HG02870 (cell line): ENCODE measurements around the gene AP5Z1.

Experiments
- ATAC-seq: cut with Tn5 transposase; IDR thresholded peaks from one replicate; pipeline ENCODE4 v1.9.1; 2021; ENCODE audit warnings: mild to moderate bottlenecking, moderate library complexity; ENCODE audit not compliant: unreplicated experiment

The AP5Z1 gene

GRCh38 chr7:4765776-4766490 is 9.5 kb upstream of the AP5Z1 start:
- ATAC-seq: no peak

GRCh38 chr7:4766666-4767519 is 8.5 kb upstream of the AP5Z1 start:
- no peak for ATAC-seq

DNA sequence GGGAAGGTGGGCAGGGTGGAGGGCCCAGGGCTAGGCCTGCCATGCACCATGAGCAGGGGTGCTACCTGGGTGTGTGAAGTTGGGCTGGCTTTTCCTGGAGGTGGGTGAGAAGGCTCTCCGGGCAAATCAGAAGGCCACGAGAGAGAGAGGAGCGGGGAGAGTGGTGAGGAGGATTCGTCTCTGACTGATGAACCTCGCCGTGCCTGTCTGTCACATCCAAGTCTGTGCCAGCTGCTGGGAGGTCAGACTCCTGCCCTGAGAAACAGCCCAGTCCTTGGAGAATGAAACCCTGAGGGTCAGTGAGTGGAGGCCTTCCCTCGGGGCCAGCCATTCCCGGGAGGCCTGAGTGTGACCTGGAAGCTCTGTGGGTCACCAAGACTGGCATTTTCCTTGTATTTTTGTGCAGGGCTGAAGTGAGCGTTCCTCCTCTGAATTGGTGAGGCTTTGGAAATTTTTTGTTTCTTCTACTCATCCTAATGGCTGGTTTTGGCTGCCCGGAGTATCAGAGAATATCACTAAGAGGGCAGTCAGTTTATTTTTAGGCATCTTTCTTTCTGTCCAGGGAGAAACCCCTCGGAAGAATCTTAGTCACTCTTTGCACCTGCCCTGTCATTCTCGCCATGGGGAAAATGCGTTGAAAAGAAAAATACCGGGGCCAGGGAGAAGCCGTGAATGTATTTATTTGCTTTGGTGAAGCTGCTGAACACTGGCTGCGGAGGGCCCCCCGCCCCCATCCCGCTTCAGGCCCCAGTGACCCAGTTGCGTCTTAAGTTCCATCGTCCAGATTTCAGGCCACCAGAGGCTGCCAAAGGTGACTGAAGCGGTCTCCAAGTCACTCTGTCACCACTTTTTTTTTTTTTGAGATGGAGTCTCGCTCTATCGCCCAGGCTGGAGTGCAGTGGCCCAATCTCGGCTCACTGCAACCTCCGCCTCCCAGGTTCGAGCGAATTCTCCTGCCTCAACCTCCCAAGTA is 6.5 kb upstream of the AP5Z1 start:
- no peak for ATAC-seq

DNA sequence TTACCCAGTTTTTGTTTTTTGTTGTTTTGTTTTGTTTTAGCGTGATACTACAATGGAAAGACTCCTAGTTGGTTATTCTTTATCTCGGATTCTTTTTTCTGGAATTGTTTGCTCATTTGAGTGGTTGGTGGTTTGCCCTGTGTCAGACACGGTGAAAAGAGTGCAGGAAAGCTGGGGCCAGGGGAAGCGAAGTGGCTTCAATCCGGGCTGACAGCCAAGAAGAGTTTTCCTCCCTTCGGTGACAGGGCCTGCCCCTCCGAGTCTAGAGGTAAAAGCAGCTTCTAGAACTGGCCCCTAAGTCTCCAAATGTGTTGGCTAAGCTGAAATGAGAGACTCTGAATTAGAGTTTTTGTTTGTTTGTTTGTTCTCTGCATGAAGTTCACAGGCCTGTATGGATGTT is 5.7 kb upstream of the AP5Z1 start:
- ATAC-seq: no peak

DNA sequence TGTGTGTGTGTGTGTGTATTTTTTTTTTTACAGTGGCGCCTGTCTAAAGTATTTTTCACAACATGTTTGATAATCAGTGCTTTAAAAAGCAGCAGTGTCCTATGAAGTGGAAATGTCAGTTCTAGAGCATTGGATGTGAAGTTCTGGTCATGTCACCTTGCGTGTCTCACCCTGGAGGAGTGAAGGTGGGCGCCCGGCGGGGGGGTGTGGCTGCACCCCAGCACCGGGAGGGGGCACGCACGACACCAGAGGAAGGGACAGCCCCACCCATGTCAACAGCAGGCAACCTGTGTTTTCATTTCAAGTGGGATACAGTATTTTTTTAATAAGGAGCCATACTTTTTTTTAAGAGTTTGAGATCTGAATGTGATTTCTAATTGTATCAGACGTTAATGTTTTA is 4.5 kb upstream of the AP5Z1 start:
- ATAC-seq: no peak

DNA sequence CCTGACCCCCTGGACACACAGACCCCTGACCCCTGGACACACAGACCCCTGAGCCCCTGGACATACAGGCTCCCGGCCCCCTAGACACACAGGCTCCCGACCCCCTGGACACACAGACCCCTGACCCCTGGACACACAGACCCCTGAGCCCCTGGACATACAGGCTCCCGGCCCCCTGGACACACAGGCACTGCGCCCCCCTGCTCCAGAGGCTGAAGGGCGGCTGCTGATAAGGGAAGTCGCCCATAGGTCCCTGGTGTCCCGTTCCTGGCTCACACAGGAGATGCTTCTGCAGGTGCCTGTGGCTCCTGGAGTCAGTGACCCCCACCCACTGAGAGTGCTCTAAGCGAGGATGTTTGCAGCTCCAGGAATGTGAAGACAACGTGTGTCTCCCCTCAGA is 3.7 kb upstream of the AP5Z1 start:
- no peak for ATAC-seq

DNA sequence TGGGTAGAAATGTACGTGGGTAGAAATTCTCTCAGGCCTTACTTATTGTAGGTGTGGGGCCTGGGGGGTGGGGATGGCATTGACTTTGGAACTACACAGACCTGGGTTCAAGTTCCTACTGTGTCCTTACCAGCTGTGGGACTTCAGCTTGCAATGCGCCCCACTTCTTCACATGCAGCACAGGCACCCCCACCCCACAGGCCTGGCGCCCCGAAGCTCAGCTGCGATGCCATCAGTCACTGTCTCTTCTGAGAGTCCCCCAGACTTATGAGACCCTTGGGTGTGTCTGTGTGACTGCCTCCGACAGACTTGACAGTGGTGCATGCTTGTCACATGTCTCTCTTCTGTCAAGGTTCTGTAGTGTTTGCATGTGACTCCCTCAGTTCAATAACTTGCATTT is 3.1 kb upstream of the AP5Z1 start:
- no peak for ATAC-seq

GRCh38 chr7:4774007-4774406 is 1.4 kb upstream of the AP5Z1 start:
- ATAC-seq: no peak

DNA sequence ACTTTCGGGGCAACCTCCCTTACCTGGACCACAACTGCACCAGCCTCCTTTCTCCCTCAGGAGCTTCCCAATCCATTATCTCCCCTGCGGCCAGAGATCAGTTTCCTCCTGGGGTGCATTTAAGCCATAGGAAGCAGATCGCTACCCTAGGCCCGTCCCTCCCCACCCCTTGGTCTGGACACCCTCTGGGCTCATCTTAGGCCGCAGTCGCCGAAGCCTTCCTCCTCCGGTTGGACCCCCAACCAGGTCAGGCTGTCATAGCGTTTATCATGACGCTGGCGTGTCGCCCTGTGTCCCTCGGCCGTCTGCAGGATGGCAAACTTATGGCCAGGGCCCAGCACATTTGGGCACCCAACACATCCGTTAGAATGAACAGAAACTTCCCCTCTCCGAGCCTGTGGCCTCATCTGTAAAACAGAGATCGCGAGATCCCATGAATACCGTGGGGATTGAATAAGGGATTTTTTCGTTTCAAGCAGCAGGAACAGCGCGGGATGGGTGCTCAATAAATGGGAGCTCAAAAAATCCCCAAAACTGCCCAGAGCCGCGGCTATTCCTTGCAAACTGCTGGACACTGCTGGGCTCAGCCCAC is 669 bp upstream of the AP5Z1 start:
- ATAC-seq: peak; percentile 25

DNA sequence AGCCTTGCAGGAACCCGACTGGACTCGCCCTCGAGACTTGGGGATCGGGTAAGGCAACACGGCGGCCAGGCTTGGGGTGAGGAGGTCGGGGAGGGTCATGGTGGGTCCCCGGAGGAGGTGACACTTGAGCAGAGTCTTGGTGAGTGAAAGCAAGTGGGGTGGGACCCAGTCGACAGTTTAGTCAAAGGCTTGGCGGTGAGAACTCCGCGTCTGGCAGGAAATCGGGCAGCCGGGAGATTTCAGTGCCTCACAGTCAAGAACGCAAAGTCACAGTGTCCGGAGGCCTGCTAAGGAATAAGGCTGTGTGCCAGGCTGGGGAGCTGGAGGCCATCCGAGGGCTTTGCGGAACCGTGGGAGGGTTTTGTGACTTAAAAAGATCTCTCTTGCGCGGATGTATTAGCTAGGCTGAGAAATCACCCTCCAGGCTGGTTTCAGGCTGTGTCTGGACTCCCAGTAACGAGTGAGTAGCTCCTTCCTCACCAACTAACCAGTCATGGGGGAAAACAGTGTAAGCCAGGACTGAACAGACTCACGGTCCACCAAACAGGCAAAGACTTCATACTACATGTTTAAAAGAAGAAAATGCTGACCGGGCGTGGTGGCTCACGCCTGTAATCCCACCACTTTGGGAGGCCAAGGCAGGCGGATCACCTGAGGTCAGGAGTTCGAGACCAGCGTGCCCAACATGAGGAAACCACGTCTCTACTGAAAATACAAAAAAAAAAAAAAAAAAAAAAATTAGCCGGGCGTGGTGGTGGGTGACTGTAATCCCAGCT is 613 bp downstream of the AP5Z1 start:
- ATAC-seq: no peak

DNA sequence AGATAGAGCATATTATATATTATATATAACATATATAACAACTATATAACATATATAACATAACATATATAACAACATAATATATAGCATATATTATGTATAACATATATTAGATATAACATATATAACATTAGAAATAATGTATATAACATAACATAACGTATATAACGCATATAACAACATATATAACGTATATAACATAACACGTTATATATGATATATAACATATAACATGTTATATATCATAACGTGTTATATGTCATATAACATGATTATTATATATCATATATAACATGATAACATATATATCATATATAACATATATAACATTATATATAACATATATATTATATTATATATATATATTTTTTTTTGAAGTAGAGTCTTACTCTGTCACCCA is 3.7 kb downstream of the AP5Z1 start:
- ATAC-seq: no peak

DNA sequence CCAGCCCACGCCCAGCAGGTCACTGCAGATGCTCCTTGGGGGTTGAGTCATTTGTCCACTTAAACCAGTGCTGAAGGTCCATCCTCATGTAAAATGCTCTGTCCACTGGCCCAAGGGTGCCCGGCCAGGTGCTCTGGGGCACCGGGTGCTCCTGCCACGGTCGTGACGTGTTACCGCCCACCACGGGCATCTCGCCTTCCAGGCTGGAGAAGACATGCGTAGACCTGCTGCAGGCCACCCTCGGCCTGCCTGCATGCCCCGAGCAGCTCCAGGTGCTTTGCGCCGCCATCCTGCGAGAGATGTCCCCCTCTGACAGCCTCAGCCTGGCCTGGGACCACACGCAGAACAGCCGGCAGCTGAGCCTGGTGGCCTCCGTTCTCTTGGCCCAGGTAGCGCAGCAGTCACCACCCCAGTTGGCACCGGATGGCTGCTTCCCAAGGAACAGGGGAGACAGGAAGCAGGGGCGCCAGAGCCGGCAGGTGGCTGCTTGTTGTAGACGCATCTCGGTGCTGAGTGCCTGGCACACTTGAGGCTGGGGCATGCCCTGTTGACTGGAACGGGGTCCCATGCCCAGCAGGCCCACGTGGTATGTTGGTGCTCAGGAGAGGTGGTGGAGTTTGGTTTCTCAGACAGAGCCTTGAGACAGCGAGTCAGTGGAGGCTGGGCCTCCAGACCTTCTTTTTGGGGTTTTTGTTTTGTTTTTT is 6.1 kb downstream of the AP5Z1 start:
- no peak for ATAC-seq

DNA sequence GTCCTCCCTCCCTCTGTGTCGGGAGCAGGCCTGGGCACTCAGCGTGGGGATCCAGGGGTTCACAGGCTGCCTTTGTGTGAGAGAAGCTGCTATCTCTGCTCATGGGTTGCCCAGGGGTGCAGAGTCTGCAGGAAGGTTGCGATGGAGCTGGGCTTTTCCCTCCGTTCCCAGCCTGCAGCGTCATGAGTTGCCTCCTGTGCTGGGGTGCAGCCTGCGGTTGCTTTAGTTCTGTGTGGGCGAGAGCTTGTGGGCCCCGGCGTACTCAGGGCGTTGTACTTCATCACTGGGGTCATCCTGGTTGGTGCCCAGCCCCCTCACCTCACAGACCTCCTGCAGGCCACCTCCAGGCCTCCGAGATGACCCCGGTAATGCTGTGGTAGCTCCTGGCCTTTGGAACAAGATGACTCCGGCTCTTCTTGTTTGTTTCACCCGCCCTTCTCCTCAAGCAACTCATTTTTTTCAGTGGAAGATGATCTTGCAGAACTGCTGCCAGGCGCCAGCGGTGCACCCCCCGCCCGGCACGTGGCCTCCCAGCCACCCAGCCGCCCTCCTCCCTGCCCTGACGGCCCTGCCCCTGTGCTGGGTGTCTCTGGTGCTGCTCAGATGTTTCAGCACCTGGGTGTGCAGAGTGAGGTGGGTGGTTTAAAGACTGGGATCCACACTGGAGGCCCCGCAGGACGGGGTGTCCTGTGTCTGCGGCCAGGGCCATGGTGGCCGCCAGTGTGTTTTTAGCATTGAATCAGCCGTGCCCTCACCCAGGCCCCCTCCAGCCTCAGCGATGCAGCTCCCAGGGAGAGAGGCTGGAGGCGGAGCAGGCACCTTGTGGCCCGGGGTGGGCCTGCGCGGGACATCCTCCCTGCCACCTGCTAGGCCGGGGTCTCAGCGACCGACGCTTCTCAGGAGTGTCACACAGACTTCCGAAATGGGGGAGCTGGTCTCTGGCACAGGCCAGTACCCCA is 7.2 kb downstream of the AP5Z1 start:
- ATAC-seq: no peak

DNA sequence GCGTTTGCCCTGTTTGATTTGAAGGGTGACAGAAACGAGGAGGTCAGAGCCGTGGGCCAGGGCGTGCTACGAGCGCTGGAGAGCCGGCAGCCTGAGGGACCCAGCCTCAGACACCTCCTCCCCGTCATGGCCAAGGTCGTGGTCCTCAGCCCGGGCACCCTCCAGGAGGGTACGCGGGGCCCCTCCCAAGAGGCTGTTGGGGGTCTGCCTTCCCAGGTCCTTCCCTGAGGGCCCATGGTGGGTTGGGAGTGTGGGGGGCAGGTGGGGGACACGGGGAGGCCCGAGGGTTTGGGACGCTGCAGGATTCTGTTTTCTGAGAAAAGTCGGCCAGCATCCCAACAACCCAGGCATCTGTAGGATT is 7.8 kb downstream of the AP5Z1 start:
- ATAC-seq: no peak

- ATAC-seq: no peak
Measured at GRCh38 chr7:4783762-4784351, 8.4 kb downstream of the AP5Z1 start.

DNA sequence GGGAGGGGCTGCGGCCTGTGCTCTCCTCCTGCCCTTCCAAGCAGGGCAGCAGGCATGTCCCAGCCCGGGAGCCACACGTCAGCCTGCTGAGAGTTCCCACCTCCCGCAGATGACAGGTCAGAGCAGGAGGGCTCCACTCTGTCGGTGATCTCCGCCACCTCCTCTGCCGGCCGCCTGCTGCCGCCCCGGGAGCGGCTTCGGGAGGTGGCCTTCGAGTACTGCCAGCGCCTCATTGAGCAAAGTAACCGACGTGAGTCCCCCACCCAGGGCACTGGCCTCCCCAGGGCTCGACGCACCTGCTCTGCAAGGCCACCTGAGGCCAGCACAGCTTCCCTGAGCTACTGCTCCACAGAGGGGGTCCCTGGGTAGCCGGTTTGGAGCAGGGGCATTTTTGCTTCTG is 9.4 kb downstream of the AP5Z1 start:
- ATAC-seq: no peak

DNA sequence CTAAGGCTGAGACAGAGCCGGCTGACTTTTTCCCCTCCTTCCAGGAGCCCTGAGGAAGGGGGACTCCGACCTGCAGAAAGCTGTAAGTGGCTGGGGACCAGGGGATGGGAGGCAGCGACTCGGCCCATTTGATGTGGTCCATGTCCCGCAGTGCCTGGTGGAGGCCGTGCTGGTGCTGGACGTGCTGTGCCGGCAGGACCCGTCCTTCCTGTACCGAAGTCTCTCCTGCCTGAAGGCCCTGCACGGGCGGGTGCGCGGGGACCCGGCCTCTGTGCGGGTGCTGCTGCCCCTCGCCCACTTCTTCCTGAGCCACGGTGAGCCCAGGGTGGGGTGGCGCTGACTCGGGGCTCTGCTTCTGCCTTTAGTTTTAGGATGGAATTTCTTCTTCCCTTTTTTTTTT is 9.9 kb downstream of the AP5Z1 start:
- no peak for ATAC-seq

GRCh38 chr7:4786015-4786414 is 10.6 kb downstream of the AP5Z1 start:
- ATAC-seq: no peak
